ENCODE results near the gene OR51B5. TPM values are rescaled to one million over a fixed set of nuclear protein-coding genes. Genes with fewer than 3 reads are reported as not detected.
A peak's percentile ranks its signal among the peaks of the same experiment; 100 is the strongest.

The OR51B5 gene
- total RNA-seq, 4 donors from 2014 or later = not detected

DNA sequence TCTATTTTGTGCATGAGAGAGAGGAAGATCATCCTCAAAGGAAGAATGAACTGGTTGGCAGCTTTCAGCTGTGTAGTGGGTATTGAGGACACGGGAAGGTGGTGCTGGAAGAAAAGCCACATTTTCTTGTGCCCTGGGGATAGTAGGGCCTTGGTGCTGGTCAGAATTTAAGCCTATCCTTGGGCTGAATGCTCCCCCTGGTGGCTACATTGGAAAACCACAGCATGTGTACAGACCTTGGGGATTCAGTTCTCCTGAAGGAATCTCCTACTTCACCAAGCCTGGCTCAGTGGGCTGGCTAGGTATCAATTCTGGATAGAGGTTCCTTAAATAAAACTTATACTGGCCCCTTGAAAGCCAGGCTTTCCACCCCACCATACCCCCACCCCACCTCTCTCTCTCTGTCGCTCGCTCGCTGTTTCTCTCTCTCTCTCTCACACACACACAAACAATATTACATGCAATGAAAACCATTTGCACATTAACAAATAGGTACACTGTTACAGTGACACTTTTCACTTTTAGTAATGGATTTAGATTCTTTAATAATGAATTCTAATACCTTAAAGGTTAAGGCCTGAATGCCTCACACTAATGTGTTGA is 37.5 kb upstream of the OR51B5 start:
- H3K9me3 ChIP-seq = no peaks in the 10 kb centered on the region
- H3K4me3 ChIP-seq = no peak overlapping the region
- H3K36me3 ChIP-seq = no peaks in the 10 kb centered on the region
- intact Hi-C loops (cut with DNase I; ENCODE audit: low total_unique reads) (no loop called here), in situ Hi-C loops (cut with MboI; ENCODE audit: low sequenced_read_pairs in 4 of 4) (no loop called here)
- ATAC-seq = no peak
- no peaks in the 10 kb centered on the region for H3K4me1 ChIP-seq
- DNase-seq = no peak
- no peak for TF ChIP-seq POLR2A (IDR thresholded peaks at IDR 0.05)
- peak in 2 of 5 experiments; percentile 24 to 30 for TF ChIP-seq CTCF (IDR thresholded peaks at IDR 0.05 in 4 of 5, conservative IDR thresholded peaks at IDR 0.05 in 1 of 5)
- no peaks in the 10 kb centered on the region for H3K27me3 ChIP-seq
- no peak overlapping the region for H3K27ac ChIP-seq

DNA sequence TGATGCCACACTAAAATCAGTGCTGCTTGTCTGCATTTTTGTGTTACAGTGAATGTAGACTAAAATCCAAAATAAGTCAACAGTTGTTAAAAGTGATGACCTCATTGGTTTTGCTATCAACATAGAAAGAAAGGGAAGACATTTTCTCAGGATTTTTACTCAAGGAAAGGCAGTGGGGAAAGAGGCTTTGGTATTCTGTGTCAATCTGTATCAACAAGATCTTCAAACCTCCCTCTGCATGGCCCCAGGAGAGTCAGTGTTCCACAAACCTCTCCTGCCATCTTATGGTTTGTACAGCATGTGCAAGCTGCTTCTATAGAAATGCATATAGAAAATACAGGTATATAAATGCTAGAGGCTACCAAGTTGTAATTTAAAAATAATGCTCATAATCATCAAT is 26.5 kb upstream of the OR51B5 start:
- in situ Hi-C loops (cut with MboI; ENCODE audit: low sequenced_read_pairs in 4 of 4) = no loop called here

GRCh38 chr11:5368502-5369043 is 25.2 kb upstream of the OR51B5 start:
- Histone ChIP-seq H3K36me3 (no peaks in the 10 kb centered on the region), H3K4me3 (no peak overlapping the region), H3K4me1 (no peaks in the 10 kb centered on the region), H3K27me3 (no peaks in the 10 kb centered on the region), H3K9me3 (no peaks in the 10 kb centered on the region), H3K27ac (no peak overlapping the region)
- TF ChIP-seq CTCF (IDR thresholded peaks at IDR 0.05 in 4 of 5, conservative IDR thresholded peaks at IDR 0.05 in 1 of 5) (no peak), POLR2A (IDR thresholded peaks at IDR 0.05) (no peak)
- in situ Hi-C loops (cut with MboI; ENCODE audit: low sequenced_read_pairs in 4 of 4) (no loop called here), intact Hi-C loops (cut with DNase I; ENCODE audit: low total_unique reads) (no loop called here)
- no peak for DNase-seq
- no peak for ATAC-seq

More for the DNA sequence above, 26.5 kb upstream of the OR51B5 start:
- TF ChIP-seq POLR2A (IDR thresholded peaks at IDR 0.05) = no peak
- TF ChIP-seq CTCF (IDR thresholded peaks at IDR 0.05 in 4 of 5, conservative IDR thresholded peaks at IDR 0.05 in 1 of 5) = no peak
- Histone ChIP-seq H3K9me3 (no peaks in the 10 kb centered on the region), H3K27ac (no peak overlapping the region), H3K36me3 (no peaks in the 10 kb centered on the region), H3K27me3 (no peaks in the 10 kb centered on the region), H3K4me3 (no peak overlapping the region), H3K4me1 (no peaks in the 10 kb centered on the region)
- intact Hi-C loops (cut with DNase I; ENCODE audit: low total_unique reads) = no loop called here
- no peak for ATAC-seq
- no peak for DNase-seq

GRCh38 chr11:5367448-5368074 is 24.2 kb upstream of the OR51B5 start:
- H3K27ac ChIP-seq = no peak overlapping the region
- intact Hi-C loops (cut with DNase I; ENCODE audit: low total_unique reads) = no loop called here
- in situ Hi-C loops (cut with MboI; ENCODE audit: low sequenced_read_pairs in 4 of 4) = no loop called here
- no peak overlapping the region for H3K4me3 ChIP-seq
- H3K4me1 ChIP-seq = no peaks in the 10 kb centered on the region
- H3K27me3 ChIP-seq = no peaks in the 10 kb centered on the region
- H3K9me3 ChIP-seq = no peaks in the 10 kb centered on the region
- DNase-seq (no peak), ATAC-seq (no peak)
- H3K36me3 ChIP-seq = no peaks in the 10 kb centered on the region
- TF ChIP-seq POLR2A (IDR thresholded peaks at IDR 0.05) = no peak
- TF ChIP-seq CTCF (IDR thresholded peaks at IDR 0.05 in 4 of 5, conservative IDR thresholded peaks at IDR 0.05 in 1 of 5) = no peak

Data from gastrocnemius medialis (tissue), 4 donors.